ENCODE data around the gene TSPAN12. TPM values are rescaled to one million over a fixed set of nuclear protein-coding genes. Genes with fewer than 3 reads are reported as not detected.

Gene TSPAN12
- total and polyA plus RNA-seq, 7 experiments from 2014 or later = not detected

- H3K36me3 Mint-ChIP-seq = no peaks in the 10 kb centered on the region
Measured at GRCh38 chr7:120843109-120843508, 14.8 kb downstream of the TSPAN12 start.

GRCh38 chr7:120842121-120842621 lies 15.8 kb downstream of the TSPAN12 start:
- H3K4me3 Mint-ChIP-seq = no peak overlapping the region
- H3K27ac ChIP-seq (ENCODE audit: low read depth, low read length) = no peak overlapping the region
- no peaks in the 10 kb centered on the region for H3K9me3 Mint-ChIP-seq
- H3K27me3 Mint-ChIP-seq = peaks cover 5 to 19% (median 6%) of the 10 kb centered on the region in 5 donors
- no peaks in the 10 kb centered on the region for H3K36me3 Mint-ChIP-seq
- H3K27me3 ChIP-seq (ENCODE audit: control insufficient read depth in 2 of 2, insufficient read depth in 2 of 2, low read length in 2 of 2) = no peaks in the 10 kb centered on the region
- no peak for DNase-seq
- ATAC-seq = no peak
- H3K36me3 ChIP-seq (ENCODE audit: control insufficient read depth in 2 of 3, insufficient read depth in 3 of 3, low read length in 3 of 3) = no peaks in the 10 kb centered on the region
- no peaks in the 10 kb centered on the region for H3K4me1 ChIP-seq (ENCODE audit: control insufficient read depth in 2 of 2, insufficient read depth in 2 of 2, low read length in 2 of 2)
- ChIA-PET POLR2A (interaction anchor here (1.1 kb wide), 1 partner anchor 10 kb away, joined by 3 read pairs; no protein-coding TSS in a partner anchor), CTCF (no interaction called here)
- H3K4me1 Mint-ChIP-seq = no peaks in the 10 kb centered on the region
- no peaks in the 10 kb centered on the region for H3K9me3 ChIP-seq (ENCODE audit: control insufficient read depth in 2 of 3, low read length in 3 of 3)
- no peak overlapping the region for H3K4me3 ChIP-seq (ENCODE audit: low read length)
- intact Hi-C loops (cut with micrococcal nuclease) = no loop called here
- H3K27ac Mint-ChIP-seq = no peak overlapping the region

More at GRCh38 chr7:120843109-120843508, 14.8 kb downstream of the TSPAN12 start:
- H3K27ac ChIP-seq (ENCODE audit: low read depth, low read length) = no peak overlapping the region
- H3K4me1 ChIP-seq (ENCODE audit: control insufficient read depth in 2 of 2, insufficient read depth in 2 of 2, low read length in 2 of 2) = no peaks in the 10 kb centered on the region
- peaks cover 0 to 13% (median 6%) of the 10 kb centered on the region in 5 donors for H3K27me3 Mint-ChIP-seq
- ChIA-PET POLR2A (no interaction called here), CTCF (no interaction called here)
- no peak for ATAC-seq
- no peak overlapping the region for H3K27ac Mint-ChIP-seq
- no peaks in the 10 kb centered on the region for H3K4me1 Mint-ChIP-seq
- no peak for DNase-seq
- H3K9me3 Mint-ChIP-seq = no peaks in the 10 kb centered on the region
- no peaks in the 10 kb centered on the region for H3K9me3 ChIP-seq (ENCODE audit: control insufficient read depth in 2 of 3, low read length in 3 of 3)
- no peaks in the 10 kb centered on the region for H3K36me3 ChIP-seq (ENCODE audit: control insufficient read depth in 2 of 3, insufficient read depth in 3 of 3, low read length in 3 of 3)
- no peak overlapping the region for H3K4me3 ChIP-seq (ENCODE audit: low read length)
- no peaks in the 10 kb centered on the region for H3K27me3 ChIP-seq (ENCODE audit: control insufficient read depth in 2 of 2, insufficient read depth in 2 of 2, low read length in 2 of 2)
- H3K4me3 Mint-ChIP-seq = no peak overlapping the region
- intact Hi-C loops (cut with micrococcal nuclease) = no loop called here

- H3K4me3 ChIP-seq (ENCODE audit: low read length) = no peak overlapping the region
- DNase-seq (no peak), ATAC-seq (no peak)
- H3K27ac Mint-ChIP-seq = no peak overlapping the region
- H3K9me3 Mint-ChIP-seq = no peaks in the 10 kb centered on the region
- ChIA-PET POLR2A (interaction anchor here (1.1 kb wide), 1 partner anchor 10 kb away, joined by 3 read pairs; no protein-coding TSS in a partner anchor), CTCF (no interaction called here)
- intact Hi-C loops (cut with micrococcal nuclease) = no loop called here
- H3K27ac ChIP-seq (ENCODE audit: low read depth, low read length) = no peak overlapping the region
- no peaks in the 10 kb centered on the region for H3K4me1 ChIP-seq (ENCODE audit: control insufficient read depth in 2 of 2, insufficient read depth in 2 of 2, low read length in 2 of 2)
- H3K4me3 Mint-ChIP-seq = no peak overlapping the region
- no peaks in the 10 kb centered on the region for H3K4me1 Mint-ChIP-seq
- peaks cover 5 to 19% (median 6%) of the 10 kb centered on the region in 5 donors for H3K27me3 Mint-ChIP-seq
- H3K9me3 ChIP-seq (ENCODE audit: control insufficient read depth in 2 of 3, low read length in 3 of 3) = no peaks in the 10 kb centered on the region
- no peaks in the 10 kb centered on the region for H3K27me3 ChIP-seq (ENCODE audit: control insufficient read depth in 2 of 2, insufficient read depth in 2 of 2, low read length in 2 of 2)
- H3K36me3 Mint-ChIP-seq = no peaks in the 10 kb centered on the region
- H3K36me3 ChIP-seq (ENCODE audit: control insufficient read depth in 2 of 3, insufficient read depth in 3 of 3, low read length in 3 of 3) = no peaks in the 10 kb centered on the region
Measured at GRCh38 chr7:120841608-120842007, 16.3 kb downstream of the TSPAN12 start.

- no peaks in the 10 kb centered on the region for H3K36me3 Mint-ChIP-seq
- H3K27me3 Mint-ChIP-seq = peaks cover 6 to 30% (median 17%) of the 10 kb centered on the region in 5 donors
- POLR2A ChIA-PET = no interaction called here
- no peak overlapping the region for H3K4me3 Mint-ChIP-seq
- intact Hi-C loops (cut with micrococcal nuclease) = no loop called here
- no peaks in the 10 kb centered on the region for H3K36me3 ChIP-seq (ENCODE audit: control insufficient read depth in 2 of 3, insufficient read depth in 3 of 3, low read length in 3 of 3)
- CTCF ChIA-PET = no interaction called here
- DNase-seq (no peak), ATAC-seq (no peak)
- H3K9me3 Mint-ChIP-seq = no peaks in the 10 kb centered on the region
- no peaks in the 10 kb centered on the region for H3K4me1 ChIP-seq (ENCODE audit: control insufficient read depth in 2 of 2, insufficient read depth in 2 of 2, low read length in 2 of 2)
- no peak overlapping the region for H3K27ac Mint-ChIP-seq
- no peaks in the 10 kb centered on the region for H3K4me1 Mint-ChIP-seq
- no peaks in the 10 kb centered on the region for H3K27me3 ChIP-seq (ENCODE audit: control insufficient read depth in 2 of 2, insufficient read depth in 2 of 2, low read length in 2 of 2)
- no peaks in the 10 kb centered on the region for H3K9me3 ChIP-seq (ENCODE audit: control insufficient read depth in 2 of 3, low read length in 3 of 3)
- no peak overlapping the region for H3K4me3 ChIP-seq (ENCODE audit: low read length)
- H3K27ac ChIP-seq (ENCODE audit: low read depth, low read length) = no peak overlapping the region
Measured at GRCh38 chr7:120838281-120838682, 19.7 kb downstream of the TSPAN12 start.

GRCh38 chr7:120837599-120837998 lies 20.3 kb downstream of the TSPAN12 start:
- H3K27me3 ChIP-seq (ENCODE audit: control insufficient read depth in 2 of 2, insufficient read depth in 2 of 2, low read length in 2 of 2) = no peaks in the 10 kb centered on the region
- Mint-ChIP-seq H3K27me3 (peaks cover 6 to 30% (median 17%) of the 10 kb centered on the region in 5 donors), H3K36me3 (no peaks in the 10 kb centered on the region), H3K9me3 (no peaks in the 10 kb centered on the region), H3K4me1 (no peaks in the 10 kb centered on the region), H3K4me3 (no peak overlapping the region), H3K27ac (no peak overlapping the region)
- POLR2A ChIA-PET = no interaction called here
- ATAC-seq (no peak), DNase-seq (no peak)
- CTCF ChIA-PET = no interaction called here
- H3K9me3 ChIP-seq (ENCODE audit: control insufficient read depth in 2 of 3, low read length in 3 of 3) = no peaks in the 10 kb centered on the region
- no peaks in the 10 kb centered on the region for H3K4me1 ChIP-seq (ENCODE audit: control insufficient read depth in 2 of 2, insufficient read depth in 2 of 2, low read length in 2 of 2)
- intact Hi-C loops (cut with micrococcal nuclease) = no loop called here
- H3K4me3 ChIP-seq (ENCODE audit: low read length) = no peak overlapping the region
- H3K27ac ChIP-seq (ENCODE audit: low read depth, low read length) = no peak overlapping the region
- no peaks in the 10 kb centered on the region for H3K36me3 ChIP-seq (ENCODE audit: control insufficient read depth in 2 of 3, insufficient read depth in 3 of 3, low read length in 3 of 3)

GRCh38 chr7:120836556-120837115 lies 21.3 kb downstream of the TSPAN12 start:
- ATAC-seq (no peak), DNase-seq (no peak)
- no peaks in the 10 kb centered on the region for H3K9me3 Mint-ChIP-seq
- peaks cover 6 to 35% (median 17%) of the 10 kb centered on the region in 5 donors for H3K27me3 Mint-ChIP-seq
- Histone ChIP-seq H3K4me3 (ENCODE audit: low read length) (no peak overlapping the region), H3K4me1 (ENCODE audit: control insufficient read depth in 2 of 2, insufficient read depth in 2 of 2, low read length in 2 of 2) (no peaks in the 10 kb centered on the region), H3K9me3 (ENCODE audit: control insufficient read depth in 2 of 3, low read length in 3 of 3) (no peaks in the 10 kb centered on the region), H3K36me3 (ENCODE audit: control insufficient read depth in 2 of 3, insufficient read depth in 3 of 3, low read length in 3 of 3) (no peaks in the 10 kb centered on the region), H3K27me3 (ENCODE audit: control insufficient read depth in 2 of 2, insufficient read depth in 2 of 2, low read length in 2 of 2) (no peaks in the 10 kb centered on the region), H3K27ac (ENCODE audit: low read depth, low read length) (no peak overlapping the region)
- CTCF ChIA-PET = no interaction called here
- H3K36me3 Mint-ChIP-seq = no peaks in the 10 kb centered on the region
- POLR2A ChIA-PET = no interaction called here
- intact Hi-C loops (cut with micrococcal nuclease) = no loop called here
- H3K27ac Mint-ChIP-seq = no peak overlapping the region
- H3K4me1 Mint-ChIP-seq = no peaks in the 10 kb centered on the region
- no peak overlapping the region for H3K4me3 Mint-ChIP-seq

- H3K4me3 ChIP-seq (ENCODE audit: low read length) = no peak overlapping the region
- Mint-ChIP-seq H3K4me1 (no peaks in the 10 kb centered on the region), H3K27me3 (peaks cover 11 to 44% (median 29%) of the 10 kb centered on the region in 5 donors), H3K36me3 (peaks cover 0 to 5% (median 0%) of the 10 kb centered on the region in 5 donors), H3K4me3 (no peak overlapping the region), H3K9me3 (peaks cover 0 to 7% (median 0%) of the 10 kb centered on the region in 11 donors), H3K27ac (no peak overlapping the region)
- DNase-seq (no peak), ATAC-seq (no peak)
- CTCF ChIA-PET = interaction anchor here (1.5 kb wide), 1 partner anchor 29 kb away, joined by 3 read pairs; no protein-coding TSS in a partner anchor
- POLR2A ChIA-PET = no interaction called here
- H3K4me1 ChIP-seq (ENCODE audit: control insufficient read depth in 2 of 2, insufficient read depth in 2 of 2, low read length in 2 of 2) = no peaks in the 10 kb centered on the region
- H3K27ac ChIP-seq (ENCODE audit: low read depth, low read length) = no peak overlapping the region
- H3K9me3 ChIP-seq (ENCODE audit: control insufficient read depth in 2 of 3, low read length in 3 of 3) = no peaks in the 10 kb centered on the region
- H3K27me3 ChIP-seq (ENCODE audit: control insufficient read depth in 2 of 2, insufficient read depth in 2 of 2, low read length in 2 of 2) = no peaks in the 10 kb centered on the region
- H3K36me3 ChIP-seq (ENCODE audit: control insufficient read depth in 2 of 3, insufficient read depth in 3 of 3, low read length in 3 of 3) = no peaks in the 10 kb centered on the region
- intact Hi-C loops (cut with micrococcal nuclease) = no loop called here
Measured at GRCh38 chr7:120834726-120835125, 23.2 kb downstream of the TSPAN12 start.
